Kidney (tissue), 14 donors: ENCODE results near the gene HAUS1. TPM values are rescaled to one million over a fixed set of nuclear protein-coding genes. Genes with fewer than 3 reads are reported as not detected.

Source experiments
- DNase-seq, 5 donors: peaks; one replicate each; pipeline ENCODE4 v3.0.0-alpha.2; 2013 to 2020
- FAIRE-seq: peaks from 2 replicates; lab custom pipeline; 2012; peaks lifted over from hg19 to GRCh38; lab: Jason Lieb, UNC
- H3K27ac ChIP-seq, 2 donors: one replicate each; pipeline ENCODE4 v1.7.0; 2013; ENCODE audit warnings: low read depth in 2 of 2, low read length in 2 of 2, inconsistent platforms in 1 of 2
- H3K27me3 ChIP-seq: one replicate; pipeline ENCODE4 v1.7.1; 2013; ENCODE audit warnings: low read length, inconsistent platforms; ENCODE audit not compliant: control insufficient read depth, insufficient read depth
- H3K36me3 ChIP-seq, 3 donors: one replicate each; pipeline versions ENCODE4 v1.7.0 to v1.7.1; 2013; ENCODE audit warnings: low read length in 3 of 3, control low read depth in 1 of 3, inconsistent platforms in 1 of 3; ENCODE audit not compliant: insufficient read depth in 3 of 3, control insufficient read depth in 2 of 3
- H3K4me1 ChIP-seq, 3 donors: one replicate each; pipeline versions ENCODE4 v1.7.0 to v1.7.1; 2013; ENCODE audit warnings: low read length in 3 of 3, inconsistent platforms in 1 of 3, low read depth in 1 of 3; ENCODE audit not compliant: control insufficient read depth in 2 of 3, insufficient read depth in 2 of 3
- H3K4me3 ChIP-seq, 3 donors: one replicate each; pipeline versions ENCODE4 v1.7.0 to v1.8.1; 2013; ENCODE audit warnings: low read length in 3 of 3, control low read depth in 1 of 3, inconsistent platforms in 1 of 3
- H3K9ac ChIP-seq, 3 donors: one replicate each; pipeline versions ENCODE4 v1.7.0 to v1.7.1; 2013; ENCODE audit warnings: low read length in 3 of 3, control low read depth in 1 of 3, inconsistent platforms in 1 of 3
- H3K9me3 ChIP-seq, 3 donors: one replicate each; pipeline versions ENCODE4 v1.7.0 to v1.7.1; 2013; ENCODE audit warnings: low read length in 3 of 3, control low read depth in 1 of 3, inconsistent platforms in 1 of 3; ENCODE audit not compliant: control insufficient read depth in 2 of 3, insufficient read depth in 1 of 3
- CTCF ChIP-seq: IDR thresholded peaks from 3 replicates; pipeline ENCODE4 v1.5.1; 2012; ENCODE audit warnings: mild to moderate bottlenecking, moderate library complexity, borderline replicate concordance; ENCODE audit not compliant: insufficient read depth; ENCODE audit errors: extremely low read depth
- intact Hi-C: fragments of 100-400 bp; cut with DNase I; formaldehyde crosslinking; loops from one replicate; pipeline ENCODE4 v1.11.1; 2022
- polyA plus RNA-seq: library from polyadenylated mRNA; stranded (reverse); fragments of 350-450 nt; fragmentation: Illumina TruSeq; extraction: RNeasy Lipid Tissue Mini Kit (QIAGEN cat#74804); gene quantifications from one replicate; pipeline ENCODE4 v1.2.3, GENCODE V29; 2014; ENCODE audit warnings: low read depth, low replicate concordance; ENCODE audit not compliant: insufficient read depth
- total RNA-seq: library from RNA; stranded (reverse); fragmentation: NEBNext Ultra II Directional; extraction: Animal tissue kit (Norgen Biotek cat#: 25700); gene quantifications from one replicate; pipeline ENCODE4 v1.2.1, GENCODE V29; 2021
- donor health status: control.
- donor health status: control.
- donor health status: control.
- donor health status: control.
- donor health status: control.
- donor health status: DM: yes; HTN: yes; CAD: no.
- donor health status: Normal renal cell carcinoma (clear cell type).

Gene HAUS1
- total and polyA plus RNA-seq, 2 donors from 2014 or later: 18.6 to 22.2 TPM

GRCh38 chr18:46152808-46153617 is 48.8 kb downstream of the HAUS1 start:
- no peaks in the 10 kb centered on the region for H3K36me3 ChIP-seq
- no peak overlapping the region for H3K4me3 ChIP-seq
- H3K9ac ChIP-seq: no peak overlapping the region
- DNase-seq (peak; percentile 77 to 95 (median 93)), FAIRE-seq (no peak)
- peak overlapping the region in 1 of 2 donors; percentile 7 for H3K27ac ChIP-seq
- H3K9me3 ChIP-seq: no peaks in the 10 kb centered on the region
- TF ChIP-seq CTCF: no peak
- intact Hi-C loops: no loop called here
- H3K27me3 ChIP-seq: no peaks in the 10 kb centered on the region
- H3K4me1 ChIP-seq: no peaks in the 10 kb centered on the region

- no peaks in the 10 kb centered on the region for H3K4me1 ChIP-seq
- no peak overlapping the region for H3K4me3 ChIP-seq
- no peaks in the 10 kb centered on the region for H3K36me3 ChIP-seq
- H3K27ac ChIP-seq: no peak overlapping the region
- FAIRE-seq: no peak
- H3K9me3 ChIP-seq: no peaks in the 10 kb centered on the region
- TF ChIP-seq CTCF: no peak
- intact Hi-C loops: no loop called here
- no peaks in the 10 kb centered on the region for H3K27me3 ChIP-seq
- H3K9ac ChIP-seq: no peak overlapping the region
- no peak for DNase-seq
Observed at GRCh38 chr18:46155641-46156051, 51.5 kb downstream of the HAUS1 start.

GRCh38 chr18:46156124-46156745 is 52.0 kb downstream of the HAUS1 start:
- no peaks in the 10 kb centered on the region for H3K9me3 ChIP-seq
- H3K36me3 ChIP-seq: no peaks in the 10 kb centered on the region
- no peak for TF ChIP-seq CTCF
- DNase-seq: no peak
- H3K4me1 ChIP-seq: no peaks in the 10 kb centered on the region
- intact Hi-C loops: no loop called here
- no peak overlapping the region for H3K4me3 ChIP-seq
- no peak overlapping the region for H3K9ac ChIP-seq
- FAIRE-seq: no peak
- H3K27me3 ChIP-seq: no peaks in the 10 kb centered on the region
- H3K27ac ChIP-seq: no peak overlapping the region
